Smooth muscle cell (in vitro differentiated cells): ENCODE data around the gene NAA20. TPM values are rescaled to one million over a fixed set of nuclear protein-coding genes. Genes with fewer than 3 reads are reported as not detected.

Experiments
- DNase-seq: peaks from one replicate; lab custom pipeline; 2025; ENCODE audit not compliant: unreplicated experiment; lab: John Stamatoyannopoulos, UW
- H2AFZ ChIP-seq: fragments of 200-600 bp; sonication (generic); 2 replicates; pipeline ENCODE4 v1.6.0; 2016; ENCODE audit warnings: antibody characterized with exemption, low read depth, mild to moderate bottlenecking
- H3F3A ChIP-seq: fragments of 200-600 bp; sonication (generic); 2 replicates; pipeline ENCODE4 v1.6.0; 2017; ENCODE audit warnings: antibody characterized with exemption, low read depth
- H3K27ac ChIP-seq: fragments of 200-600 bp; sonication (generic); 2 replicates; pipeline ENCODE4 v1.5.1; 2016; ENCODE audit warnings: low read depth, mild to moderate bottlenecking
- H3K27me3 ChIP-seq: fragments of 200-600 bp; sonication (generic); 2 replicates; pipeline ENCODE4 v1.6.1; 2016; ENCODE audit warnings: low read depth, mild to moderate bottlenecking
- H3K36me3 ChIP-seq: fragments of 200-600 bp; sonication (generic); 2 replicates; pipeline ENCODE4 v1.5.1; 2016; ENCODE audit warnings: low read depth
- H3K4me1 ChIP-seq: fragments of 200-600 bp; sonication (generic); 2 replicates; pipeline ENCODE4 v1.5.1; 2016; ENCODE audit warnings: low read depth
- H3K4me2 ChIP-seq: fragments of 200-600 bp; sonication (generic); 2 replicates; pipeline ENCODE4 v1.6.0; 2016; ENCODE audit warnings: mild to moderate bottlenecking
- H3K4me3 ChIP-seq: fragments of 200-600 bp; sonication (generic); 2 replicates; pipeline ENCODE4 v1.5.1; 2016; ENCODE audit warnings: mild to moderate bottlenecking
- H3K79me2 ChIP-seq: fragments of 200-600 bp; sonication (generic); 2 replicates; pipeline ENCODE4 v1.6.0; 2016; ENCODE audit warnings: low read depth, mild to moderate bottlenecking
- H3K9ac ChIP-seq: fragments of 200-600 bp; sonication (generic); 2 replicates; pipeline ENCODE4 v1.6.0; 2016; ENCODE audit warnings: low read depth
- H3K9me3 ChIP-seq: fragments of 200-600 bp; sonication (generic); replicated peaks from 2 replicates; pipeline ENCODE4 v1.5.1; 2016; ENCODE audit warnings: low read depth
- H4K20me1 ChIP-seq: fragments of 200-600 bp; sonication (generic); 2 replicates; pipeline ENCODE4 v1.6.0; 2016; ENCODE audit warnings: low read depth
- CTCF ChIP-seq: fragments of 200-600 bp; sonication (generic); IDR thresholded peaks from 2 replicates; pipeline ENCODE4 v1.5.1; 2017; ENCODE audit warnings: borderline replicate concordance, mild to moderate bottlenecking, antibody characterized with exemption; ENCODE audit not compliant: insufficient read depth, poor library complexity, severe bottlenecking
- WGBS: methylation state at CpG from one replicate; pipeline ENCODE4 v1.1.7; 2016; ENCODE audit warnings: low lambda C conversion rate; 5-methylcytosine and 5-hydroxymethylcytosine counted together
- polyA plus RNA-seq: library from polyadenylated mRNA; unstranded; fragments of >200 nt; fragmentation: Nextera tagmentation; extraction: Ambion mirVana; gene quantifications from 2 replicates; pipeline ENCODE4 v1.2.1, GENCODE V29; 2016
- total RNA-seq: library from RNA; depleted of rRNA; stranded (reverse); fragments of >200 nt; gene quantifications from 2 replicates; pipeline ENCODE4 v1.2.3, GENCODE V29; 2014

NAA20 gene
- total and polyA plus RNA-seq, 2 experiments from 2014 or later, result 49.4 to 96.9 TPM

DNA sequence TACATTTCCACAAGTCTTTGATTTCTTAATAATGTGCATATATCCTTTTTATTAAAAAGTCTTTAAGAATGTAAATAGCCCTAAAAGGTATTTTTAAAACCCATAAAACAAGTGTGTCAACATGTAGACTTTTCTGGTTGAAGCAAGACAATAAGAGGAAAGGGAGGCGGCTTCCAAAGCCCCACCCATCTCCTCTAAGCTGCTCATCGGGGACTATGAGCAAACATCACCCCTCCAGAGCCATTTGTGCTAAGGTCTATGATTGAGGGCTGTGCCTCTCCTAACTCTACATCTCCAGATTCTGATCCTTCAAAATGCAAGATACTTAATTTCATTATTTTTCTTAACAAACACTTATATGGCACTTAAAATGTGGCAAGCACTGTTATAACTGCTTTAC lies 2.5 kb upstream of the NAA20 start:
- Histone ChIP-seq H3F3A (peaks cover 5% of the 10 kb centered on the region), H3K4me1 (peaks cover 10% of the 10 kb centered on the region), H3K27me3 (no peaks in the 10 kb centered on the region), H3K27ac (no peak overlapping the region), H3K79me2 (peaks cover 26% of the 10 kb centered on the region), H3K9me3 (no peaks in the 10 kb centered on the region), H3K9ac (no peak overlapping the region), H4K20me1 (no peaks in the 10 kb centered on the region), H3K4me3 (no peak overlapping the region), H3K36me3 (no peaks in the 10 kb centered on the region), H3K4me2 (no peak overlapping the region), H2AFZ (no peak overlapping the region)
- no peak for DNase-seq
- no peak for TF ChIP-seq CTCF
- 73% methylated on average over 2 of the region's 2 CpGs for WGBS

- H3F3A ChIP-seq, result no peaks in the 10 kb centered on the region
- peak; percentile 11 for TF ChIP-seq CTCF
- H3K27ac ChIP-seq, result peak overlapping the region; percentile 71
- 11% methylated on average over 17 of the region's 17 CpGs for WGBS
- peak overlapping the region; percentile 100 for H3K4me3 ChIP-seq
- H3K4me1 ChIP-seq, result peaks cover 10% of the 10 kb centered on the region
- peaks cover 56% of the 10 kb centered on the region for H3K79me2 ChIP-seq
- peak overlapping the region; percentile 100 for H3K4me2 ChIP-seq
- H3K9me3 ChIP-seq, result no peaks in the 10 kb centered on the region
- no peak for DNase-seq
- no peaks in the 10 kb centered on the region for H3K36me3 ChIP-seq
- peak overlapping the region; percentile 97 for H3K9ac ChIP-seq
- no peaks in the 10 kb centered on the region for H3K27me3 ChIP-seq
- H4K20me1 ChIP-seq, result peaks cover 19% of the 10 kb centered on the region
- H2AFZ ChIP-seq, result peak overlapping the region; percentile 96
Measured at GRCh38 chr20:20017844-20018185, 653 bp downstream of the NAA20 start.

- peaks cover 10% of the 10 kb centered on the region for H3K4me1 ChIP-seq
- peak overlapping the region; percentile 97 for H3K9ac ChIP-seq
Measured at GRCh38 chr20:20018366-20018765, 1.2 kb downstream of the NAA20 start.

More at GRCh38 chr20:20018366-20018765, 1.2 kb downstream of the NAA20 start:
- Histone ChIP-seq H3K4me3 (peak overlapping the region; percentile 100), H3K9me3 (no peaks in the 10 kb centered on the region), H3F3A (no peaks in the 10 kb centered on the region), H3K27ac (peak overlapping the region; percentile 71), H3K27me3 (no peaks in the 10 kb centered on the region), H2AFZ (no peak overlapping the region), H3K36me3 (no peaks in the 10 kb centered on the region), H3K4me2 (peak overlapping the region; percentile 100), H3K79me2 (peaks cover 61% of the 10 kb centered on the region), H4K20me1 (peaks cover 22% of the 10 kb centered on the region)
- no peak for DNase-seq
- 93% methylated on average over 8 of the region's 8 CpGs for WGBS
- no peak for TF ChIP-seq CTCF
